Measurements from ENCODE around the gene SAT2. TPM values are rescaled to one million over a fixed set of nuclear protein-coding genes. Genes with fewer than 3 reads are reported as not detected.

The SAT2 gene
- total and polyA plus RNA-seq, 7 donors = 72.9 to 116 (median 104) TPM

- H3K9me3 ChIP-seq = no peaks in the 10 kb centered on the region
- peak; percentile 90 for DNase-seq
- intact Hi-C loops (cut with DNase I) = no loop called here
- peaks cover 45 to 50% (median 48%) of the 10 kb centered on the region in 4 donors for H3K36me3 ChIP-seq
- TF ChIP-seq POLR2AphosphoS5 (IDR thresholded peaks at IDR 0.05) = peak; percentile 47 to 80 (median 69)
- TF ChIP-seq EP300 (IDR thresholded peaks at IDR 0.05) = no peak
- TF ChIP-seq POLR2A (IDR thresholded peaks at IDR 0.05) = peak; percentile 31 to 46
- H3K27ac ChIP-seq = peak within 1 kb of the TSS; percentile 91 to 92 (median 92)
- peak within 1 kb of the TSS in 3 of 4 donors; percentile 14 to 40 (median 28) for H3K4me3 ChIP-seq
- H3K27me3 ChIP-seq = no peaks in the 10 kb centered on the region
- peaks cover 0 to 68% (median 60%) of the 10 kb centered on the region in 4 donors for H3K4me1 ChIP-seq
- WGBS, 2 donors = 9 to 18% methylated on average over 7 of the region's 7 CpGs
Observed at GRCh38 chr17:7579001-7579833, 48.4 kb downstream of the SAT2 start, which contains the start of gene CD68. Gene CD68, plus strand, starts transcription at chr17:7579638. Its CDS starts 40 bp downstream, at chr17:7579678.

- Histone ChIP-seq H3K27ac (peak overlapping the region in 2 of 4 donors; percentile 91 to 92), H3K4me3 (no peak overlapping the region), H3K27me3 (no peaks in the 10 kb centered on the region), H3K9me3 (no peaks in the 10 kb centered on the region), H3K36me3 (peaks cover 47 to 54% (median 50%) of the 10 kb centered on the region in 4 donors), H3K4me1 (peaks cover 0 to 63% (median 56%) of the 10 kb centered on the region in 4 donors)
- intact Hi-C loops (cut with DNase I) = no loop called here
- TF ChIP-seq POLR2A (IDR thresholded peaks at IDR 0.05) = no peak
- TF ChIP-seq EP300 (IDR thresholded peaks at IDR 0.05) = no peak
- TF ChIP-seq CTCF (IDR thresholded peaks at IDR 0.05) = no peak
- no peak for TF ChIP-seq POLR2AphosphoS5 (IDR thresholded peaks at IDR 0.05)
- WGBS, 2 donors = 74 to 84% methylated on average over 17 of the region's 17 CpGs
- no peak for DNase-seq
Observed at GRCh38 chr17:7577327-7578199, 50.1 kb downstream of the SAT2 start.

GRCh38 chr17:7576432-7576937, 51.1 kb downstream of the SAT2 start:
- peaks cover 0 to 59% (median 52%) of the 10 kb centered on the region in 4 donors for H3K4me1 ChIP-seq
- intact Hi-C loops (cut with DNase I) = no loop called here
- H3K4me3 ChIP-seq = no peak overlapping the region
- H3K27me3 ChIP-seq = no peaks in the 10 kb centered on the region
- peaks cover 47 to 54% (median 50%) of the 10 kb centered on the region in 4 donors for H3K36me3 ChIP-seq
- H3K27ac ChIP-seq = peak overlapping the region in 1 of 4 donors; percentile 97
- no peak for DNase-seq
- H3K9me3 ChIP-seq = no peaks in the 10 kb centered on the region
- WGBS, 2 donors = 83 to 87% methylated on average over 14 of the region's 14 CpGs
- TF ChIP-seq POLR2A (IDR thresholded peaks at IDR 0.05) = no peak
- no peak for TF ChIP-seq CTCF (IDR thresholded peaks at IDR 0.05)
- no peak for TF ChIP-seq EP300 (IDR thresholded peaks at IDR 0.05)
- no peak for TF ChIP-seq POLR2AphosphoS5 (IDR thresholded peaks at IDR 0.05)

Small RNA genes lying within 50 kb of the gene (small RNA-seq; reads per million reads assigned to genes)
- gene CD68 (0 reads per million in 3 donors), gene SNORD10 (0 reads per million in 3 donors)

Other genes starting within 250 kb of the SAT2 start
- gene TNK1, start 246.7 kb downstream of the SAT2 start, total RNA-seq = 1 to 10 TPM; 2.1 to 5.4 (median 3.4) TPM
- gene TNK1, start 246.7 kb downstream of the SAT2 start, polyA plus RNA-seq = 10 to 100 TPM in 2 of 3 donors, 1 to 10 TPM in 1; 8.4 to 14.6 (median 10.4) TPM
- 10 to 100 TPM; 10.4 to 18.3 (median 14.2) TPM for gene PLSCR3, start 233.3 kb downstream of the SAT2 start, total RNA-seq
- gene PLSCR3, start 233.3 kb downstream of the SAT2 start, polyA plus RNA-seq = 10 to 100 TPM; 11.6 to 27.2 (median 18.0) TPM
- gene TMEM256, start 223.7 kb downstream of the SAT2 start, total RNA-seq = 100 to 1,000 TPM in 2 of 4 donors, 10 to 100 TPM in 2; 19.0 to 152 (median 99.7) TPM
- 100 to 1,000 TPM; 150 to 357 (median 235) TPM for gene TMEM256, start 223.7 kb downstream of the SAT2 start, polyA plus RNA-seq
- 10 to 100 TPM in 2 of 4 donors, 1 to 10 TPM in 2; 6.8 to 18.8 (median 10.4) TPM for gene NLGN2, start 220.0 kb downstream of the SAT2 start, total RNA-seq
- gene NLGN2, start 220.0 kb downstream of the SAT2 start, polyA plus RNA-seq = 1 to 10 TPM in 1 of 3 donors, under 1 TPM in 2; 0.60 to 8.9 (median 0.69) TPM
- not detected for gene SPEM1, start 207.5 kb downstream of the SAT2 start, total RNA-seq
- gene SPEM1, start 207.5 kb downstream of the SAT2 start, polyA plus RNA-seq = not detected
- not detected for gene SPEM2, start 202.2 kb downstream of the SAT2 start, total RNA-seq
- gene SPEM2, start 202.2 kb downstream of the SAT2 start, polyA plus RNA-seq = not detected
- gene SPEM3, start 199.0 kb downstream of the SAT2 start, total RNA-seq = not detected
- gene SPEM3, start 199.0 kb downstream of the SAT2 start, polyA plus RNA-seq = not detected
- 1 to 10 TPM; 1.2 to 2.5 (median 1.6) TPM for gene TMEM102, start 192.4 kb downstream of the SAT2 start, total RNA-seq
- 10 to 100 TPM in 1 of 3 donors, 1 to 10 TPM in 2; 6.6 to 14.5 (median 8.1) TPM for gene TMEM102, start 192.4 kb downstream of the SAT2 start, polyA plus RNA-seq
- gene FGF11, start 188.3 kb downstream of the SAT2 start, total RNA-seq = under 1 TPM in 1 of 4 donors, not detected in 3; 0.36 TPM
- gene FGF11, start 188.3 kb downstream of the SAT2 start, polyA plus RNA-seq = 1 to 10 TPM in 1 of 3 donors, under 1 TPM in 1, not detected in 1; 0.69 to 2.8 TPM
- 1 to 10 TPM; 4.2 to 8.1 (median 6.5) TPM for gene CHRNB1, start 182.8 kb downstream of the SAT2 start, total RNA-seq
- gene CHRNB1, start 182.8 kb downstream of the SAT2 start, polyA plus RNA-seq = 10 to 100 TPM in 2 of 3 donors, 1 to 10 TPM in 1; 7.2 to 13.2 (median 11.2) TPM
- gene ZBTB4, start 148.2 kb downstream of the SAT2 start, total RNA-seq = 10 to 100 TPM; 42.5 to 56.5 (median 45.3) TPM
- 10 to 100 TPM in 2 of 3 donors, 1 to 10 TPM in 1; 5.5 to 19.6 (median 12.0) TPM for gene ZBTB4, start 148.2 kb downstream of the SAT2 start, polyA plus RNA-seq
- gene SLC35G6, start 146.4 kb downstream of the SAT2 start, total RNA-seq = not detected
- not detected for gene SLC35G6, start 146.4 kb downstream of the SAT2 start, polyA plus RNA-seq
- gene POLR2A, start 143.5 kb downstream of the SAT2 start, total RNA-seq = 10 to 100 TPM; 30.1 to 43.2 (median 36.5) TPM
- gene POLR2A, start 143.5 kb downstream of the SAT2 start, polyA plus RNA-seq = 10 to 100 TPM in 2 of 3 donors, 1 to 10 TPM in 1; 7.2 to 51.1 (median 11.3) TPM
- 100 to 1,000 TPM in 2 of 4 donors, 10 to 100 TPM in 2; 60.1 to 122 (median 91.8) TPM for gene TNFSF12, start 78.8 kb downstream of the SAT2 start, total RNA-seq
- gene TNFSF12, start 78.8 kb downstream of the SAT2 start, polyA plus RNA-seq = 10 to 100 TPM; 18.0 to 45.0 (median 26.1) TPM
- gene TNFSF13, start 69.1 kb downstream of the SAT2 start, total RNA-seq = 10 to 100 TPM; 20.2 to 41.0 (median 24.5) TPM
- gene TNFSF13, start 69.1 kb downstream of the SAT2 start, polyA plus RNA-seq = 100 to 1,000 TPM in 1 of 3 donors, 10 to 100 TPM in 2; 15.6 to 108 (median 21.0) TPM
- gene SENP3, start 65.9 kb downstream of the SAT2 start, total RNA-seq = 10 to 100 TPM; 73.5 to 91.1 (median 81.1) TPM
- 10 to 100 TPM; 28.2 to 55.4 (median 35.6) TPM for gene SENP3, start 65.9 kb downstream of the SAT2 start, polyA plus RNA-seq
- 10 to 100 TPM; 24.6 to 56.4 (median 37.0) TPM for gene CD68, start 48.2 kb downstream of the SAT2 start, total RNA-seq
- 100 to 1,000 TPM in 2 of 3 donors, 10 to 100 TPM in 1; 58.3 to 161 (median 118) TPM for gene CD68, start 48.2 kb downstream of the SAT2 start, polyA plus RNA-seq
- 10 to 100 TPM; 38.5 to 67.1 (median 50.8) TPM for gene MPDU1, start 44.0 kb downstream of the SAT2 start, total RNA-seq
- 100 to 1,000 TPM in 1 of 3 donors, 10 to 100 TPM in 2; 38.4 to 121 (median 45.3) TPM for gene MPDU1, start 44.0 kb downstream of the SAT2 start, polyA plus RNA-seq
- gene SOX15, start 37.7 kb downstream of the SAT2 start, total RNA-seq = 10 to 100 TPM in 2 of 4 donors, 1 to 10 TPM in 2; 2.5 to 15.3 (median 10.5) TPM
- 1 to 10 TPM in 2 of 3 donors, not detected in 1; 1.2 TPM for gene SOX15, start 37.7 kb downstream of the SAT2 start, polyA plus RNA-seq
- 10 to 100 TPM; 33.8 to 35.5 (median 34.6) TPM for gene FXR2, start 12.9 kb downstream of the SAT2 start, total RNA-seq
- 10 to 100 TPM; 21.3 to 27.4 (median 21.6) TPM for gene FXR2, start 12.9 kb downstream of the SAT2 start, polyA plus RNA-seq
- gene SHBG, start 2.3 kb upstream of the SAT2 start, total RNA-seq = not detected
- gene SHBG, start 2.3 kb upstream of the SAT2 start, polyA plus RNA-seq = 1 to 10 TPM in 1 of 3 donors, under 1 TPM in 1, not detected in 1; 0.34 to 1.2 TPM
- 1 to 10 TPM; 1.2 to 4.2 (median 1.5) TPM for gene ATP1B2, start 23.1 kb upstream of the SAT2 start, total RNA-seq
- 1 to 10 TPM in 1 of 3 donors, under 1 TPM in 1, not detected in 1; 0.60 to 1.2 TPM for gene ATP1B2, start 23.1 kb upstream of the SAT2 start, polyA plus RNA-seq
- gene TP53, start 59.7 kb upstream of the SAT2 start, total RNA-seq = 10 to 100 TPM; 14.0 to 31.5 (median 15.9) TPM
- gene TP53, start 59.7 kb upstream of the SAT2 start, polyA plus RNA-seq = 10 to 100 TPM; 14.4 to 45.3 (median 16.2) TPM
- 10 to 100 TPM in 1 of 4 donors, 1 to 10 TPM in 3; 3.9 to 16.3 (median 4.8) TPM for gene WRAP53, start 60.7 kb upstream of the SAT2 start, total RNA-seq
- 10 to 100 TPM in 1 of 3 donors, 1 to 10 TPM in 2; 3.6 to 15.5 (median 7.6) TPM for gene WRAP53, start 60.7 kb upstream of the SAT2 start, polyA plus RNA-seq
- gene EFNB3, start 77.4 kb upstream of the SAT2 start, total RNA-seq = under 1 TPM; 0.28 to 0.71 (median 0.44) TPM
- 1 to 10 TPM in 1 of 3 donors, not detected in 2; 1.0 TPM for gene EFNB3, start 77.4 kb upstream of the SAT2 start, polyA plus RNA-seq
- under 1 TPM in 3 of 4 donors, not detected in 1; under 0.01 to 0.36 (median 0.28) TPM for gene DNAH2, start 89.9 kb upstream of the SAT2 start, total RNA-seq
- gene DNAH2, start 89.9 kb upstream of the SAT2 start, polyA plus RNA-seq = under 1 TPM in 1 of 3 donors, not detected in 2; 0.32 TPM
- gene KDM6B, start 206.4 kb upstream of the SAT2 start, total RNA-seq = 10 to 100 TPM in 1 of 4 donors, 1 to 10 TPM in 3; 6.1 to 11.6 (median 8.5) TPM
- 10 to 100 TPM in 1 of 3 donors, 1 to 10 TPM in 2; 5.5 to 19.4 (median 6.0) TPM for gene KDM6B, start 206.4 kb upstream of the SAT2 start, polyA plus RNA-seq
- gene TMEM88, start 227.2 kb upstream of the SAT2 start, total RNA-seq = 10 to 100 TPM in 3 of 4 donors, 1 to 10 TPM in 1; 6.8 to 19.9 (median 10.5) TPM
- gene TMEM88, start 227.2 kb upstream of the SAT2 start, polyA plus RNA-seq = 10 to 100 TPM in 1 of 3 donors, 1 to 10 TPM in 2; 2.4 to 11.4 (median 9.0) TPM
- gene NAA38, start 229.7 kb upstream of the SAT2 start, total RNA-seq = 100 to 1,000 TPM in 3 of 4 donors, 10 to 100 TPM in 1; 92.4 to 206 (median 106) TPM
- 100 to 1,000 TPM in 2 of 3 donors, 10 to 100 TPM in 1; 99.4 to 148 (median 138) TPM for gene NAA38, start 229.7 kb upstream of the SAT2 start, polyA plus RNA-seq
- 10 to 100 TPM in 2 of 4 donors, 1 to 10 TPM in 2; 7.1 to 14.4 (median 10.7) TPM for gene CYB5D1, start 230.2 kb upstream of the SAT2 start, total RNA-seq
- gene CYB5D1, start 230.2 kb upstream of the SAT2 start, polyA plus RNA-seq = 1 to 10 TPM; 4.2 to 8.6 (median 4.6) TPM